IMR-90 (cell line): ENCODE results near the gene NFKBIZ. TPM values are rescaled to one million over a fixed set of nuclear protein-coding genes. Genes with fewer than 3 reads are reported as not detected.
A peak's percentile ranks its signal among the peaks of the same experiment; 100 is the strongest.

Experiments
- ATAC-seq: fragments of 200-7000 bp; cut with Tn5 transposase; 2 replicates; pipeline ENCODE4 v1.9.1; 2020; ENCODE audit warnings: low read depth, mild to moderate bottlenecking, moderate library complexity
- BruUV-seq: library from RNA; stranded (reverse); fragments of 400-500 nt; replicated peaks from 2 replicates; lab custom pipeline; 2021; lab: Mats Ljungman, UMichigan
- CTCF ChIA-PET: fragments of 300-600 bp; formaldehyde crosslinking; extraction: SDS; loops from one replicate; lab custom pipeline; 2021; ENCODE audit warnings: antibody characterized with exemption; lab: Yijun Ruan, JAX
- POLR2A ChIA-PET: fragments of 300-600 bp; sonication (Branson Sonifier 250); formaldehyde crosslinking; loops from one replicate; lab custom pipeline; 2022; ENCODE audit warnings: antibody characterized with exemption; ENCODE audit not compliant: unreplicated experiment; lab: Charles Lee
- DNase-seq: peaks from one replicate; pipeline ENCODE4 v3.0.0; 2013
- H2AFZ ChIP-seq: replicated peaks from 2 replicates; pipeline ENCODE3; 2013; ENCODE audit warnings: low read length, mild to moderate bottlenecking; ENCODE audit not compliant: poor library complexity
- H2AK5ac ChIP-seq: 2 replicates; pipeline ENCODE4 v1.6.1; 2013; ENCODE audit warnings: low read depth, low read length, inconsistent platforms
- H2AK9ac ChIP-seq: replicated peaks from 2 replicates; pipeline ENCODE3; 2013; ENCODE audit warnings: mild to moderate bottlenecking, low read depth, low read length, moderate library complexity; ENCODE audit not compliant: poor library complexity
- H2BK120ac ChIP-seq: 2 replicates; pipeline ENCODE4 v1.6.1; 2013; ENCODE audit warnings: low read depth, low read length, inconsistent platforms
- H2BK15ac ChIP-seq: 3 replicates; pipeline ENCODE4 v1.6.1; 2013; ENCODE audit warnings: low read depth, low read length, inconsistent platforms
- H2BK20ac ChIP-seq: 2 replicates; pipeline ENCODE4 v1.6.1; 2013; ENCODE audit warnings: low read depth, mild to moderate bottlenecking, inconsistent platforms, low read length, moderate library complexity
- H2BK5ac ChIP-seq: 2 replicates; pipeline ENCODE4 v1.6.1; 2013; ENCODE audit warnings: mild to moderate bottlenecking, low read depth, low read length, inconsistent platforms; ENCODE audit not compliant: poor library complexity, severe bottlenecking
- H3K14ac ChIP-seq: replicated peaks from 2 replicates; pipeline ENCODE4 v1.6.1; 2013; ENCODE audit warnings: low read depth, low read length, inconsistent platforms
- H3K18ac ChIP-seq: 2 replicates; pipeline ENCODE4 v1.6.1; 2013; ENCODE audit warnings: low read depth, low read length, control low read depth
- H3K23ac ChIP-seq: 2 replicates; pipeline ENCODE4 v1.6.1; 2013; ENCODE audit warnings: low read depth, low read length, inconsistent platforms
- H3K27ac ChIP-seq: 2 replicates; pipeline ENCODE4 v1.5.1; 2013; ENCODE audit warnings: mild to moderate bottlenecking, control low read depth, low read length; ENCODE audit not compliant: insufficient read depth
- H3K27me3 ChIP-seq: 2 replicates; pipeline ENCODE4 v1.6.1; 2013; ENCODE audit warnings: low read length; ENCODE audit not compliant: control insufficient read depth, insufficient read depth
- H3K36me3 ChIP-seq: 2 replicates; pipeline ENCODE4 v1.6.1; 2013; ENCODE audit warnings: low read length, mixed read lengths; ENCODE audit not compliant: control insufficient read depth, insufficient read depth
- H3K4ac ChIP-seq: 2 replicates; pipeline ENCODE4 v1.6.1; 2013; ENCODE audit warnings: low read depth, low read length, inconsistent platforms
- H3K4me1 ChIP-seq: 2 replicates; pipeline ENCODE4 v1.6.1; 2013; ENCODE audit warnings: low read length, mixed read lengths; ENCODE audit not compliant: control insufficient read depth, insufficient read depth
- H3K4me2 ChIP-seq: 2 replicates; pipeline ENCODE4 v1.6.1; 2013; ENCODE audit warnings: low read depth, mild to moderate bottlenecking, control low read depth, low read length, moderate library complexity
- H3K4me3 ChIP-seq: 2 replicates; pipeline ENCODE4 v1.5.1; 2013; ENCODE audit warnings: low read depth, mild to moderate bottlenecking, control low read depth, low read length, moderate library complexity; ENCODE audit not compliant: insufficient read depth
- H3K56ac ChIP-seq: 2 replicates; pipeline ENCODE4 v1.6.1; 2013; ENCODE audit warnings: low read length, inconsistent platforms; ENCODE audit not compliant: insufficient read depth; ENCODE audit errors: extremely low read depth
- H3K79me1 ChIP-seq, 2 experiments: 2 replicates each; pipeline ENCODE4 v1.6.1; 2013; ENCODE audit warnings: low read length in 2 of 2, inconsistent platforms in 1 of 2, low read depth in 1 of 2
- H3K9ac ChIP-seq: 2 replicates; pipeline ENCODE4 v1.6.1; 2013; ENCODE audit warnings: low read depth, low read length, control low read depth
- H3K9me1 ChIP-seq: 2 replicates; pipeline ENCODE4 v1.6.1; 2013; ENCODE audit warnings: low read length, inconsistent platforms; ENCODE audit not compliant: insufficient read depth
- H3K9me3 ChIP-seq: 2 replicates; pipeline ENCODE4 v1.6.1; 2013; ENCODE audit warnings: low read length; ENCODE audit not compliant: control insufficient read depth, insufficient read depth
- H4K20me1 ChIP-seq: 2 replicates; pipeline ENCODE4 v1.6.1; 2013; ENCODE audit warnings: low read length, inconsistent platforms; ENCODE audit not compliant: insufficient read depth
- H4K5ac ChIP-seq: 2 replicates; pipeline ENCODE4 v1.6.1; 2013; ENCODE audit warnings: mild to moderate bottlenecking, low read depth, low read length, control low read depth
- H4K8ac ChIP-seq, 2 experiments: 2 replicates each; pipeline ENCODE4 v1.6.1; 2013; ENCODE audit warnings: low read depth in 2 of 2, low read length in 2 of 2, control low read depth in 1 of 2, inconsistent platforms in 1 of 2
- H4K91ac ChIP-seq: 2 replicates; pipeline ENCODE4 v1.6.1; 2013; ENCODE audit warnings: low read depth, low read length, inconsistent platforms; ENCODE audit not compliant: insufficient read depth
- BHLHE40 ChIP-seq: fragments of 150-350 bp; IDR thresholded peaks from 2 replicates; pipeline ENCODE4 v1.6.1; 2016; ENCODE audit warnings: mild to moderate bottlenecking, low read depth, low read length
- CEBPB ChIP-seq: IDR thresholded peaks from 2 replicates; pipeline ENCODE4 v1.6.1; 2012; ENCODE audit warnings: low read depth, low read length, improper control_type of control experiment
- CHD1 ChIP-seq: IDR thresholded peaks from 2 replicates; pipeline ENCODE4 v1.6.1; 2012; ENCODE audit warnings: low read depth, low read length, improper control_type of control experiment
- FOS ChIP-seq: fragments of 150-350 bp; IDR thresholded peaks from 2 replicates; pipeline ENCODE4 v1.6.1; 2016; ENCODE audit warnings: low read depth, low read length
- MAFK ChIP-seq: IDR thresholded peaks from 2 replicates; pipeline ENCODE4 v1.6.1; 2012; ENCODE audit warnings: low read depth, low read length, improper control_type of control experiment
- MAZ ChIP-seq: IDR thresholded peaks from 2 replicates; pipeline ENCODE4 v1.6.1; 2012; ENCODE audit warnings: low read depth, mild to moderate bottlenecking, low read length, improper control_type of control experiment, moderate library complexity, borderline replicate concordance
- MXI1 ChIP-seq: IDR thresholded peaks from 2 replicates; pipeline ENCODE4 v1.6.1; 2012; ENCODE audit warnings: low read depth, mild to moderate bottlenecking, low read length, moderate library complexity, borderline replicate concordance
- NFE2L2 ChIP-seq: fragments of 150-350 bp; IDR thresholded peaks from 2 replicates; pipeline ENCODE4 v1.6.1; 2016; ENCODE audit warnings: low read depth, mild to moderate bottlenecking, low read length
- POLR2A ChIP-seq: IDR thresholded peaks from 2 replicates; pipeline ENCODE4 v1.6.1; 2012; ENCODE audit warnings: mild to moderate bottlenecking, low read depth, low read length
- RAD21 ChIP-seq: IDR thresholded peaks from 2 replicates; pipeline ENCODE4 v1.6.1; 2012; ENCODE audit warnings: low read length, improper control_type of control experiment
- RCOR1 ChIP-seq: IDR thresholded peaks from 2 replicates; pipeline ENCODE4 v1.6.1; 2012; ENCODE audit warnings: mild to moderate bottlenecking, low read length, improper control_type of control experiment; ENCODE audit not compliant: insufficient replicate concordance
- RFX5 ChIP-seq: IDR thresholded peaks from 2 replicates; pipeline ENCODE4 v1.8.0; 2012; ENCODE audit warnings: low read depth, mild to moderate bottlenecking, low read length, moderate library complexity
- SMC3 ChIP-seq: fragments of 150-350 bp; IDR thresholded peaks from 2 replicates; pipeline ENCODE4 v1.6.1; 2016; ENCODE audit warnings: low read depth, mild to moderate bottlenecking, antibody characterized with exemption, low read length, moderate library complexity
- USF2 ChIP-seq: fragments of 150-350 bp; IDR thresholded peaks from 2 replicates; pipeline ENCODE4 v1.6.1; 2017; ENCODE audit warnings: mild to moderate bottlenecking, antibody characterized with exemption, low read length, low read depth
- WGBS, 2 experiments: methylation state at CpG; one replicate each; pipeline versions ENCODE4 v1.1.5 to v1.1.7; 2013; ENCODE audit warnings: missing lambda C conversion rate in 2 of 2; ENCODE audit not compliant: insufficient read length in 1 of 2; ENCODE audit errors: extremely low coverage in 2 of 2; 5-methylcytosine and 5-hydroxymethylcytosine counted together
- dilution Hi-C: fragments of 300-500 bp; cut with HindIII; formaldehyde crosslinking; loops from one replicate; pipeline ENCODE4 v1.14.3; 2018; ENCODE audit warnings: low sequenced_read_pairs; ENCODE audit not compliant: unreplicated experiment
- in situ Hi-C: fragments of 300-500 bp; cut with MboI; formaldehyde crosslinking; loops from 3 replicates; pipeline ENCODE4 v1.14.3; 2019; ENCODE audit warnings: low sequenced_read_pairs, inconsistent platforms, mixed read lengths
- intact Hi-C: fragments of 100-400 bp; cut with micrococcal nuclease; formaldehyde crosslinking; loops from 2 replicates; pipeline ENCODE4 v1.10.0; 2022
- polyA plus RNA-seq, 3 experiments: library from polyadenylated mRNA; depleted of rRNA; stranded (reverse); fragments of >200 nt; gene quantifications; 2 replicates each; pipeline ENCODE4 v1.2.3, GENCODE V29; 2012; ENCODE audit warnings: low replicate concordance in 1 of 3
- total RNA-seq: library from RNA; depleted of rRNA; stranded (reverse); fragments of >200 nt; gene quantifications from 2 replicates; pipeline ENCODE4 v1.2.3, GENCODE V29; 2012
- TF ChIP-seq, protein P1 (sequence below): conservative IDR thresholded peaks from 2 replicates; pipeline ENCODE4 v1.5.1; 2012; ENCODE audit warnings: mild to moderate bottlenecking, low read depth, low read length, improper control_type of control experiment
- TF ChIP-seq, protein P2 (sequence below): fragments of 150-350 bp; IDR thresholded peaks from 2 replicates; pipeline ENCODE4 v1.6.1; 2016; ENCODE audit warnings: low read depth, mild to moderate bottlenecking, low read length, moderate library complexity, borderline replicate concordance

NFKBIZ gene
- total and polyA plus RNA-seq, 2 of the 4 experiments (the other 2 are of a cell fraction), result 35.0 to 40.9 TPM

DNA sequence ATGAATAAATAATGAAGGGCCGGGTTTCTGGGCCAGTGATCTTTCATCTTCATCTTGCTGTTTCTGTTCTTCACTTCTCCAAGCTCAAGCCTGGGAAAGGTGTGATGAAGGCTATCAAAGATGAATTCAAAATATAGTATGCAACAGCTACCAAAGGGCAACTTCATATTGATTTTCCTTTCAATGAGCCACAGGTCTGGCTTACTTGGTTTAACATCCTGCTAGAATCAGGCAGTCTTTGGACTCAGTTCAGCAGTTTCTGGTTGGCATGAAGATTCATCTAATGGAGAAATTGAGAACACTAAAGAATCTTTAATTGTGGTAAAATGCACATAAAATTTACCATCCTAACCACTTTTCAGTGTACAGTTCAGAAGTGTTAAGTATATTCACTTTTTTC, 43.3 kb downstream of the NFKBIZ start:
- no peaks in the 10 kb centered on the region for H3K9me3 ChIP-seq
- no peak overlapping the region for H4K5ac ChIP-seq
- no peaks in the 10 kb centered on the region for H3K27me3 ChIP-seq
- TF ChIP-seq SMC3 (no peak), BHLHE40 (no peak), MAFK (no peak), RAD21 (no peak), CEBPB (no peak), RFX5 (no peak), CHD1 (no peak), NFE2L2 (no peak), MAZ (no peak), MXI1 (no peak), RCOR1 (no peak), FOS (no peak), POLR2A (no peak), USF2 (no peak)
- TF ChIP-seq, protein P1, sequence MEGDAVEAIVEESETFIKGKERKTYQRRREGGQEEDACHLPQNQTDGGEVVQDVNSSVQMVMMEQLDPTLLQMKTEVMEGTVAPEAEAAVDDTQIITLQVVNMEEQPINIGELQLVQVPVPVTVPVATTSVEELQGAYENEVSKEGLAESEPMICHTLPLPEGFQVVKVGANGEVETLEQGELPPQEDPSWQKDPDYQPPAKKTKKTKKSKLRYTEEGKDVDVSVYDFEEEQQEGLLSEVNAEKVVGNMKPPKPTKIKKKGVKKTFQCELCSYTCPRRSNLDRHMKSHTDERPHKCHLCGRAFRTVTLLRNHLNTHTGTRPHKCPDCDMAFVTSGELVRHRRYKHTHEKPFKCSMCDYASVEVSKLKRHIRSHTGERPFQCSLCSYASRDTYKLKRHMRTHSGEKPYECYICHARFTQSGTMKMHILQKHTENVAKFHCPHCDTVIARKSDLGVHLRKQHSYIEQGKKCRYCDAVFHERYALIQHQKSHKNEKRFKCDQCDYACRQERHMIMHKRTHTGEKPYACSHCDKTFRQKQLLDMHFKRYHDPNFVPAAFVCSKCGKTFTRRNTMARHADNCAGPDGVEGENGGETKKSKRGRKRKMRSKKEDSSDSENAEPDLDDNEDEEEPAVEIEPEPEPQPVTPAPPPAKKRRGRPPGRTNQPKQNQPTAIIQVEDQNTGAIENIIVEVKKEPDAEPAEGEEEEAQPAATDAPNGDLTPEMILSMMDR, result no peak
- TF ChIP-seq, protein P2, sequence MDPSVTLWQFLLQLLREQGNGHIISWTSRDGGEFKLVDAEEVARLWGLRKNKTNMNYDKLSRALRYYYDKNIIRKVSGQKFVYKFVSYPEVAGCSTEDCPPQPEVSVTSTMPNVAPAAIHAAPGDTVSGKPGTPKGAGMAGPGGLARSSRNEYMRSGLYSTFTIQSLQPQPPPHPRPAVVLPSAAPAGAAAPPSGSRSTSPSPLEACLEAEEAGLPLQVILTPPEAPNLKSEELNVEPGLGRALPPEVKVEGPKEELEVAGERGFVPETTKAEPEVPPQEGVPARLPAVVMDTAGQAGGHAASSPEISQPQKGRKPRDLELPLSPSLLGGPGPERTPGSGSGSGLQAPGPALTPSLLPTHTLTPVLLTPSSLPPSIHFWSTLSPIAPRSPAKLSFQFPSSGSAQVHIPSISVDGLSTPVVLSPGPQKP, result no peak
- no peak overlapping the region for H3K27ac ChIP-seq
- in situ Hi-C loops (no loop called here), dilution Hi-C loops (no loop called here), intact Hi-C loops (no loop called here)
- no peaks in the 10 kb centered on the region for H3K79me1 ChIP-seq
- DNase-seq, result no peak
- no peak overlapping the region for H3K9ac ChIP-seq
- no peak overlapping the region for H3K23ac ChIP-seq
- WGBS, 2 experiments, result no CpG with 5 or more reads among the region's 1 CpG
- no peak overlapping the region for H4K91ac ChIP-seq
- no peak overlapping the region for H2AK9ac ChIP-seq
- no peak overlapping the region for H2BK5ac ChIP-seq
- no peak overlapping the region for H2BK20ac ChIP-seq
- H4K8ac ChIP-seq, result no peak overlapping the region
- no peak overlapping the region for H3K14ac ChIP-seq
- H3K4ac ChIP-seq, result no peak overlapping the region; the same call in 1 of the 2 replicates
- H3K4me3 ChIP-seq, result no peak overlapping the region
- no peak overlapping the region for H3K4me2 ChIP-seq
- BruUV-seq, result no TSS peak
- no peaks in the 10 kb centered on the region for H3K4me1 ChIP-seq
- H4K20me1 ChIP-seq, result no peaks in the 10 kb centered on the region
- ChIA-PET CTCF (no interaction called here), POLR2A (no interaction called here)
- no peaks in the 10 kb centered on the region for H3K36me3 ChIP-seq
- H2AK5ac ChIP-seq, result no peak overlapping the region
- H3K18ac ChIP-seq, result no peak overlapping the region
- no peak for ATAC-seq
- no peak overlapping the region for H2AFZ ChIP-seq
- no peak overlapping the region for H2BK120ac ChIP-seq
- H3K9me1 ChIP-seq, result no peaks in the 10 kb centered on the region; the same call in 1 of the 2 replicates
- H3K56ac ChIP-seq, result no peak overlapping the region
- H2BK15ac ChIP-seq, result 0 out of 3 replicates have a peak overlapping the region, but pooled peaks have one; percentile 23
